Endothelial cell (in vitro differentiated cells): ENCODE results near the gene FGD3. TPM values are rescaled to one million over a fixed set of nuclear protein-coding genes. Genes with fewer than 3 reads are reported as not detected.

ENCODE experiments used
- DNase-seq: peaks from one replicate; pipeline ENCODE4 v3.0.0; 2021; ENCODE audit warnings: low spot score
- H3K27ac Mint-ChIP-seq: one replicate; pipeline ENCODE4 v1.8.0; 2021; ENCODE audit warnings: mixed read lengths, inconsistent platforms; ENCODE audit not compliant: unreplicated experiment
- H3K27me3 Mint-ChIP-seq: one replicate; pipeline ENCODE4 v1.8.0; 2021; ENCODE audit warnings: mild to moderate bottlenecking, moderate library complexity, mixed read lengths, inconsistent platforms; ENCODE audit not compliant: unreplicated experiment
- H3K36me3 Mint-ChIP-seq: one replicate; pipeline ENCODE4 v1.8.0; 2021; ENCODE audit warnings: mild to moderate bottlenecking, low read depth, mixed read lengths, inconsistent platforms; ENCODE audit not compliant: unreplicated experiment
- H3K4me1 Mint-ChIP-seq: one replicate; pipeline ENCODE4 v1.8.0; 2021; ENCODE audit warnings: mild to moderate bottlenecking, mixed read lengths, inconsistent platforms; ENCODE audit not compliant: unreplicated experiment
- H3K4me3 Mint-ChIP-seq: one replicate; pipeline ENCODE4 v1.8.0; 2021; ENCODE audit warnings: mild to moderate bottlenecking, mixed read lengths, inconsistent platforms; ENCODE audit not compliant: unreplicated experiment
- H3K9me3 Mint-ChIP-seq: one replicate; pipeline ENCODE4 v1.8.0; 2021; ENCODE audit warnings: mixed read lengths, inconsistent platforms; ENCODE audit not compliant: unreplicated experiment
- total RNA-seq: library from RNA; stranded (reverse); fragmentation: NEBNext Ultra II Directional; extraction: Animal tissue kit (Norgen Biotek cat#: 25700); gene quantifications from one replicate; pipeline ENCODE4 v1.2.1, GENCODE V29; 2021; ENCODE audit not compliant: unreplicated experiment
- TF ChIP-seq, protein P1 (sequence below): fragments of 200-600 bp; sonication (generic); IDR thresholded peaks from one replicate; pipeline ENCODE4 v1.5.0; 2021; ENCODE audit warnings: antibody characterized with exemption; ENCODE audit not compliant: unreplicated experiment

FGD3 gene
- total RNA-seq, 1 donor from 2014 or later: 1.1 TPM

DNA sequence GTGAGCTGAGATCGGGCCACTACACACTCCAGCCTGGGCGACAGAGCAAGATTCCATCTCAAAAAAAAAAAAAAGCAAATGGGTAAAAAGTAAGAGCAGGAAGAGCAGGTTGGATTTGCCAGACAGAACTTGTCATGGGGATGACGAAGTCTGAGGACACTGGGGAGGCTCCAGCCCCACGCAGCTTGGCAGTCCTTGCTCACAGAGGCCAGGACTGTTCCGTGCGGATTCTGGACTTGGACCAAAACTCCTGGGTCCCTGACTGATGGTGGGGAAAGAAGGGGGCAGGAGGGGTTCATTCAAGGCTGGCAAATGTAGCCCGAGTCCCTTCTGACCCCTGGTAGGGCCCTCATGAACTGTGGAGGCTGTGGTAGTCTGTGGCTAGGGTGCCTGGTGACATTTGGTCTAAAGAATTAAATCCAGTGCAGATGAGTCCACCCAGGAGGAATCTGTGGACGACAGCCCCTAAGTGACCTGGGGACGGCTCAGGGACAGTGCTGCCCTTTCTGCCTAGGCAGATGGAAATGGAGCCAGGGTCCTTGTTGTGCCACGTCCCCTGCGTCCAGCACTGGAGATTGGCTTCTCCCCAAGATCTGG lies 3.1 kb downstream of the FGD3 start:
- no peak overlapping the region for H3K27ac Mint-ChIP-seq
- no peaks in the 10 kb centered on the region for H3K9me3 Mint-ChIP-seq
- TF ChIP-seq, protein P1, sequence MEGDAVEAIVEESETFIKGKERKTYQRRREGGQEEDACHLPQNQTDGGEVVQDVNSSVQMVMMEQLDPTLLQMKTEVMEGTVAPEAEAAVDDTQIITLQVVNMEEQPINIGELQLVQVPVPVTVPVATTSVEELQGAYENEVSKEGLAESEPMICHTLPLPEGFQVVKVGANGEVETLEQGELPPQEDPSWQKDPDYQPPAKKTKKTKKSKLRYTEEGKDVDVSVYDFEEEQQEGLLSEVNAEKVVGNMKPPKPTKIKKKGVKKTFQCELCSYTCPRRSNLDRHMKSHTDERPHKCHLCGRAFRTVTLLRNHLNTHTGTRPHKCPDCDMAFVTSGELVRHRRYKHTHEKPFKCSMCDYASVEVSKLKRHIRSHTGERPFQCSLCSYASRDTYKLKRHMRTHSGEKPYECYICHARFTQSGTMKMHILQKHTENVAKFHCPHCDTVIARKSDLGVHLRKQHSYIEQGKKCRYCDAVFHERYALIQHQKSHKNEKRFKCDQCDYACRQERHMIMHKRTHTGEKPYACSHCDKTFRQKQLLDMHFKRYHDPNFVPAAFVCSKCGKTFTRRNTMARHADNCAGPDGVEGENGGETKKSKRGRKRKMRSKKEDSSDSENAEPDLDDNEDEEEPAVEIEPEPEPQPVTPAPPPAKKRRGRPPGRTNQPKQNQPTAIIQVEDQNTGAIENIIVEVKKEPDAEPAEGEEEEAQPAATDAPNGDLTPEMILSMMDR: no peak
- H3K4me3 Mint-ChIP-seq: no peak overlapping the region
- H3K27me3 Mint-ChIP-seq: peaks cover 4% of the 10 kb centered on the region
- DNase-seq: no peak
- H3K36me3 Mint-ChIP-seq: peaks cover 12% of the 10 kb centered on the region
- H3K4me1 Mint-ChIP-seq: peaks cover 5% of the 10 kb centered on the region

DNA sequence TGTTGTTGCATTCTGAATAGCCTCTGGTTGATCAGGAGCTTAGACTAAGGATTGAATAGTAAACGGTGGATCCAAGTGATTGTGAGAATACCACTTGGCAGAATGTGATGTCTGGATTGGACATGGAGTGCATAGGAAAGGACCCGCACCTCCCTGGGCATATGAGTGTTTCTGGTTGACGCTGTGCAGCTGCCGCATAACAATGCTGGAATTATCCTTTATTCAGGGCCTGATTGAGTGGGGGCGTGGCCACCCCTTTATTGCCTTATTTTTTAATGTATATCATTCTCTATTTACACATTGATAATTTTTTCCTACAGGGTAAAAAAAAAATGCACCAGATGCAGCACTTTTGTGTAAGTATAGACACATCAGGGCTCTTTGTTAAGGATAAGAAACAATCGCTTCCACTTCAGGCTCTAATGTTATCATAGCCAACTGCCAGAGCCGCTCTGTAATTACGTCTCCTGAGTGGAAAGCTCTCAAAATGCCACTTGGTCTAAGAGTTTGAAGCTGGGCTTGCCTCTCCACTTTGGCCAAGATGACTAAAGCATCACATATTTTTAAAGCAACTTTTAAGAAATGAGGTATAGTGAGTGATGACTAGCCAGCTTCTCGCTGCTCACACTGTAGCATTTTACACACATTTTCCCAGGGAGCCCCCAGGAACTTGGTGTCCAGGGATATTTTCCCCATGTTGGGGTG lies 5.7 kb downstream of the FGD3 start:
- peaks cover 2% of the 10 kb centered on the region for H3K27me3 Mint-ChIP-seq
- no peaks in the 10 kb centered on the region for H3K4me1 Mint-ChIP-seq
- no peak for DNase-seq
- peaks cover 4% of the 10 kb centered on the region for H3K36me3 Mint-ChIP-seq
- no peak overlapping the region for H3K27ac Mint-ChIP-seq
- TF ChIP-seq, protein P1: no peak
- no peaks in the 10 kb centered on the region for H3K9me3 Mint-ChIP-seq
- H3K4me3 Mint-ChIP-seq: no peak overlapping the region

DNA sequence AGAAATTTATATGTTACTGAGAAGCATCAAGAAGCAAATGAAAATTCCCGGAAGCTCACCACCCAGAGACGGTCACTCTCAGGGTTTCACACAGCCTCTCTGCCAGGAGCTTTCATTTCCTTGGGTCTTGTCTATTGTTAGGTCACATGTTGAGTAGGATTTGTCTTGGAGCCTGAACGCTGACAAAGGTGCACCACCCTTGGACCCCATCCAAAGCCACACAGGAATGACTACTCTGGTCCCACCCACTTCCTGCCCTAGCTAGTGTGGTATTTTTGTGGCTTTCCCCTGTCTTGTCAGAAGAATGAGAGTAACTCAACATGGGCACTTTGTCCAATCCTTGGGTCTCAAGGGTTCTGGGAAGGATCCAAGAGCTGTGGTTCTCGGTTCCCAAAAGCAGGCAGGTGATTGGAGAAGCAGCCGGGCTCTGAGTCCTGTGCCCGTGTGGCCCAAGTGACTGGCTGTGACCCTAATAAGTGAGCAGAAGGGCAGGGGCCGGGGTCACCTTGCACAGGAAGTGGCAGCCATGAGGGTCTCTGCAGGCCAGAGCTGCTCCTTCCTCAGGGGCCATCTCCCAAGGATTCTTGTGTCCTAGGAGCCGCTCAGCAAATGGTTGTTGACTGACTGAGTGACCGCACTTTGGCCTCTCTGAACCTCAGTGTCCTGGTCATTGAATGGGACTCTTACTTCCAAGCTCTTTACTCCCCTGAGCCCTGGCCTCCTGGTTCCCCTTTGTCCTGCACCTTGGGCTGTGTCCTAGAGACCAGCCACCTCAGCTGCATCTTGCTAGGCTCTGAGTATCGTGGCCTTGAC lies 6.9 kb downstream of the FGD3 start:
- H3K4me1 Mint-ChIP-seq: no peaks in the 10 kb centered on the region
- H3K4me3 Mint-ChIP-seq: no peak overlapping the region
- no peak overlapping the region for H3K27ac Mint-ChIP-seq
- no peaks in the 10 kb centered on the region for H3K36me3 Mint-ChIP-seq
- TF ChIP-seq, protein P1: no peak
- no peaks in the 10 kb centered on the region for H3K9me3 Mint-ChIP-seq
- H3K27me3 Mint-ChIP-seq: peaks cover 2% of the 10 kb centered on the region
- no peak for DNase-seq

DNA sequence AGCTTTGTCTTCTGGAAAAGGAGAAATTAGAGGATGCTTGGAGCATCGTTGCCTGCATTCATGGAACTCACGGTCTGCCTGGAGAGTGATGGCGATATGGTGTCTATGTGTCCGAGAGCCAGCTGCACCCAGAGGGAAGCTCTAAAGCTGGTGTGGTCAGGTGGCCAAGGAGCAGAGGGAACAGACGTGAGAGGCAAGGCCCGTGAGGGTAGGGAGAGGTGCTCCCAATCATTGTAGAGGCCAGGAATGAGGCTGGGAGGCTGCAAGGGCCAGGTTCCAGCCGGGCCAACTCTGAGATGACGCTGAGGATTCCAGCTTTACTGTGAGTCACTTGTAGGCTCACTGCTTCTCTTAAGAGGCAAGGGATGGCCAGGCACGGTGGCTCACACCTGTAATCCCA lies 7.6 kb downstream of the FGD3 start:
- Mint-ChIP-seq H3K4me3 (no peak overlapping the region), H3K4me1 (no peaks in the 10 kb centered on the region), H3K27me3 (peaks cover 2% of the 10 kb centered on the region), H3K9me3 (no peaks in the 10 kb centered on the region), H3K36me3 (no peaks in the 10 kb centered on the region), H3K27ac (no peak overlapping the region)
- DNase-seq: no peak
- TF ChIP-seq, protein P1: no peak
